ENCODE measurements around the gene CYP46A1.

- no peak for TF ChIP-seq POLR2AphosphoS5 (IDR thresholded peaks at IDR 0.05; ENCODE audit: low read depth, low read length)
- TF ChIP-seq SIN3A (IDR thresholded peaks at IDR 0.05; ENCODE audit: borderline replicate concordance, insufficient read depth, low read length): no peak
- no peak for TF ChIP-seq FOXP2 (optimal IDR thresholded peaks at IDR 0.05; ENCODE audit: borderline replicate concordance, extremely low read depth, extremely low read length, insufficient read depth)
Measured at GRCh38 chr14:99659333-99659741, 24.8 kb upstream of the CYP46A1 start.
